Measurements from ENCODE around the gene TROAP. TPM values are rescaled to one million over a fixed set of nuclear protein-coding genes. Genes with fewer than 3 reads are reported as not detected.

TROAP gene
- total RNA-seq, 4 donors from 2014 or later: 2.1 to 24.2 (median 6.7) TPM

DNA sequence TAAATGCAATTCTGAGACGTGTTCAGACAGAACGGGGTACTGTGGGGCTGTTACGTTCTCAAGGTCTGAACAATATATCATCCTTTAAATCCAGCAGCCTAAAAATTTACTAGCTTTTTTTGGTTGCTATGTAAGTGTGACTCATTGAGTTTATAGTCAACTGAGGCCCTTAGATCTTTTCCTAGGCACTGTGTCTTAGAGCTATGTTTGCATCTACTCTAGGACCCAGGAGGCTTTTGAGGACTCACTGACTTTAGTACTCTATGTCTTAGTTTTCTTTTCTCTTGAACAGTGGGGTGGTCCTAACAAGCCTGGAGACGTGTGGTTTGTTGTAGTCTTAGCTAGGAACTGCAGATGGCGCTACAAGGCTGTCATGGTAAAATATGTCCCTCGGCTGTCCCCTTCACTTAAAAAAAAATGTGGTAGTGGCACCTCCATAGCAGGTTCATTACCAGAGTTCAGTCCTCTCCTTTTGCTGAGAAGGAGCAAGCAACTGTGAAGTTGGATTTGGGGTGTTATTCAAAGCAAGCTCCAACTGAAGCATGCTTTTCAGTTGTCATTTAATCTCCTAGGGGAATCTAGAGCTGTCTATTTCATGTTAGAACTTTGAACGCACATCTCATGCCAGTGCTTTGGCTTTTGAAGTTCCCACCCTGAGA lies 35.6 kb downstream of the TROAP start:
- TF ChIP-seq POLR2A (IDR thresholded peaks at IDR 0.05): no peak
- TF ChIP-seq, protein P1, sequence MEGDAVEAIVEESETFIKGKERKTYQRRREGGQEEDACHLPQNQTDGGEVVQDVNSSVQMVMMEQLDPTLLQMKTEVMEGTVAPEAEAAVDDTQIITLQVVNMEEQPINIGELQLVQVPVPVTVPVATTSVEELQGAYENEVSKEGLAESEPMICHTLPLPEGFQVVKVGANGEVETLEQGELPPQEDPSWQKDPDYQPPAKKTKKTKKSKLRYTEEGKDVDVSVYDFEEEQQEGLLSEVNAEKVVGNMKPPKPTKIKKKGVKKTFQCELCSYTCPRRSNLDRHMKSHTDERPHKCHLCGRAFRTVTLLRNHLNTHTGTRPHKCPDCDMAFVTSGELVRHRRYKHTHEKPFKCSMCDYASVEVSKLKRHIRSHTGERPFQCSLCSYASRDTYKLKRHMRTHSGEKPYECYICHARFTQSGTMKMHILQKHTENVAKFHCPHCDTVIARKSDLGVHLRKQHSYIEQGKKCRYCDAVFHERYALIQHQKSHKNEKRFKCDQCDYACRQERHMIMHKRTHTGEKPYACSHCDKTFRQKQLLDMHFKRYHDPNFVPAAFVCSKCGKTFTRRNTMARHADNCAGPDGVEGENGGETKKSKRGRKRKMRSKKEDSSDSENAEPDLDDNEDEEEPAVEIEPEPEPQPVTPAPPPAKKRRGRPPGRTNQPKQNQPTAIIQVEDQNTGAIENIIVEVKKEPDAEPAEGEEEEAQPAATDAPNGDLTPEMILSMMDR (IDR thresholded peaks at IDR 0.05): peak in 1 of 3 donors; percentile 63
- H3K4me3 ChIP-seq (ENCODE audit: low read depth, poor library complexity, severe bottlenecking): no peak overlapping the region
- WGBS, 2 donors: 7 to 11% methylated on average over 7 of the region's 7 CpGs
- intact Hi-C loops (cut with DNase I; ENCODE audit: low total_unique reads): loop anchor here (5.0 kb wide), 1 partner anchor 154 kb away; no protein-coding TSS in a partner anchor
- no peak for DNase-seq (ENCODE audit: low spot score in 2 of 2)

DNA sequence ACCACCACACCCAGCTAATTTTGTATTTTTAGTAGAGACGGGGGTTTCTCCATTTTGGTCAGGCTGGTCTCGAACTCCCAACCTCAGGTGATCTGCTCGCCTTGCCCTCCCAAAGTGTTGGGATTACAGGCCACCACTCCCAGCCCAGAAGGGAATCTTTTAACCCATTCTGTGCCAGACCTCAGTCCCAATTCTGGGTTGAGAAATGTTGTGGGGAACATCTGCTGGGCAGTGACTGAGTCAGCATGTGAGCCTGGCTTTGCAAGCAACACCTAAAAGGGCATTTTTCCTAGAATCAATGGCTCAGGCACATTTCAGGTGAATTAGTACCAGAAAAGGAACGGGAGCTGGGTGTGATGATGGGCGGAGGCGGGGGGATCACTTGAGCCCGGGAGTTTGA lies 36.6 kb downstream of the TROAP start:
- no peak overlapping the region for H3K4me3 ChIP-seq (ENCODE audit: low read depth, poor library complexity, severe bottlenecking)
- WGBS, 2 donors: 62 to 70% methylated on average over 7 of the region's 7 CpGs
- intact Hi-C loops (cut with DNase I; ENCODE audit: low total_unique reads): loop anchor here (5.0 kb wide), 1 partner anchor 153 kb away; no protein-coding TSS in a partner anchor
- TF ChIP-seq, protein P1 (IDR thresholded peaks at IDR 0.05): no peak
- no peak for TF ChIP-seq POLR2A (IDR thresholded peaks at IDR 0.05)
- DNase-seq (ENCODE audit: low spot score in 2 of 2): no peak

DNA sequence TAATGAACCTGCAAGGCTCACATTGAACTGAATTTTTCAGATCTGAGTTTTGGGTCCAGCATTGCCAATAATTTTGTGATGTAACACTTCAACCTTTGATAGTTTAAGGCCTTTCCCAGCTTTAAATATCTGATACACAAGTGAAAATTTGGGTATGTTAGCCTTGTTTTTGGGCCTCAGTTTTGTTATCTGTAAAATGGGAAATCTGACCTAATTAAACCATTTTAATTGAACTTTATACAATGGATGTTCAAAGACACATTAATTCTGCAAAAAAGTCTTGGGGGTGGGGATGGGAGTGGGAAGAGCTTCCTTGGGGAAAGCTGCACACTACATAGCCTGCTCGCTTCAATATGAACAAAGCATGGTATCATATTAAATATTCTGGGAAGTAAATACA lies 39.0 kb downstream of the TROAP start:
- no peak overlapping the region for H3K4me3 ChIP-seq (ENCODE audit: low read depth, poor library complexity, severe bottlenecking)
- 61 to 67% methylated on average over 1 of the region's 1 CpG for WGBS, 2 donors
- no peak for TF ChIP-seq POLR2A (IDR thresholded peaks at IDR 0.05)
- TF ChIP-seq, protein P1 (IDR thresholded peaks at IDR 0.05): no peak
- DNase-seq (ENCODE audit: low spot score in 2 of 2): no peak
- intact Hi-C loops (cut with DNase I; ENCODE audit: low total_unique reads): no loop called here

DNA sequence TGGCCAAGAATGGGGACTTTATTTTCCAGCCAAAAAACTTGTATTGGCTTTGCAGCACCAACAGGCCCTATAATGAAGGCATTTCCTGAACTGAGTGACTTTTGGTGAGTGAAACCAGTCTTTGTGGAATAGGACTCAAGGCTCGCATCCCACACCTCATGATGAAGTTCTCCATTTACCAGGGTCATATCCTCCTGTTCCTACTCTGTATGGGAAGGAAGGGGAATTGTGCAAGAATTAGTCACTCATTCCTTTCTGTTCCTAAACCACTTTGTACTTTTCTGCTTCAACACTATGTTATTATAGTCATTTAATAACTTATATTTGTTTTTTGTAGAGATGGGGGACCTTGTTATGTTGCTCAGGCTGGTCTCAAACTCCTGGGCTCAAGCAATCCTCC lies 41.9 kb downstream of the TROAP start:
- 88 to 89% methylated on average over 1 of the region's 1 CpG for WGBS, 2 donors
- intact Hi-C loops (cut with DNase I; ENCODE audit: low total_unique reads): loop anchor here (5.0 kb wide), 1 partner anchor 142 kb away; no protein-coding TSS in a partner anchor
- TF ChIP-seq, protein P1 (IDR thresholded peaks at IDR 0.05): no peak
- TF ChIP-seq POLR2A (IDR thresholded peaks at IDR 0.05): no peak
- no peak overlapping the region for H3K4me3 ChIP-seq (ENCODE audit: low read depth, poor library complexity, severe bottlenecking)
- DNase-seq (ENCODE audit: low spot score in 2 of 2): no peak

DNA sequence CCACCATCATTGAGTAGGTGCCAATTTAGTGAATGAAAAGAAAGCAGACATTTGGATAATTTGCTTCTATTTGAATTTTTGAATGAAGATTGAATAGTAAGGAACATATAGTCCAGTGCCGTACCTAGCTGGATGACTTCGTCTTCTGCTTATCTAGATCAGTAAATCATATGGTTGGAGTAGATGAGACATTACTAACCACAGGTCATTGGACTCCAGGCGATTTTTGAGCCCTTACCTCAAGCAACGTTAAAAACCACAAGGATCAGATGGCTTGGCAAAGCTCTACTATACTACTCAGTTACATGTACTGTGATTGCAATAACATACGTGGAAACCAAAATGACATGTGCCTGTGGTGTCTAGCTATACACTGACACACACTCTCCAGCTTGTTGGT lies 42.5 kb downstream of the TROAP start:
- DNase-seq (ENCODE audit: low spot score in 2 of 2): no peak
- no peak overlapping the region for H3K4me3 ChIP-seq (ENCODE audit: low read depth, poor library complexity, severe bottlenecking)
- WGBS, 2 donors: 45 to 53% methylated on average over 5 of the region's 5 CpGs
- TF ChIP-seq, protein P1 (IDR thresholded peaks at IDR 0.05): no peak
- no peak for TF ChIP-seq POLR2A (IDR thresholded peaks at IDR 0.05)
- intact Hi-C loops (cut with DNase I; ENCODE audit: low total_unique reads): loop anchor here (5.0 kb wide), 1 partner anchor 142 kb away; no protein-coding TSS in a partner anchor

Data from lower leg skin (tissue), 4 donors.